Gastrocnemius medialis (tissue), 4 donors: Measurements from ENCODE around the gene INPPL1.
"Not testable (repeated sequence)": the region's sequence is repeated elsewhere in the genome, so short reads cannot be mapped to it uniquely, and the experiment has no call there.

ENCODE experiments used
- POLR2A ChIP-seq, 2 donors: fragments of 450-650 bp; IDR thresholded peaks; one replicate each; pipeline ENCODE4 v1.6.1; 2017; ENCODE audit warnings: antibody characterized with exemption in 2 of 2, mild to moderate bottlenecking in 2 of 2, moderate library complexity in 2 of 2
- TF ChIP-seq, protein P1 (sequence below), 5 experiments: fragments of 450-650 bp in 3 of 5; fragments of 200-600 bp in 2 of 5; sonication (generic) in 2 of 5; IDR thresholded peaks in 4 of 5; conservative IDR thresholded peaks in 1 of 5; 1 replicate in 4 of 5; 2 replicates in 1 of 5; pipeline ENCODE4 v1.5.1; 2016 to 2019; ENCODE audit warnings: antibody characterized with exemption in 5 of 5, mild to moderate bottlenecking in 3 of 5, moderate library complexity in 3 of 5

DNA sequence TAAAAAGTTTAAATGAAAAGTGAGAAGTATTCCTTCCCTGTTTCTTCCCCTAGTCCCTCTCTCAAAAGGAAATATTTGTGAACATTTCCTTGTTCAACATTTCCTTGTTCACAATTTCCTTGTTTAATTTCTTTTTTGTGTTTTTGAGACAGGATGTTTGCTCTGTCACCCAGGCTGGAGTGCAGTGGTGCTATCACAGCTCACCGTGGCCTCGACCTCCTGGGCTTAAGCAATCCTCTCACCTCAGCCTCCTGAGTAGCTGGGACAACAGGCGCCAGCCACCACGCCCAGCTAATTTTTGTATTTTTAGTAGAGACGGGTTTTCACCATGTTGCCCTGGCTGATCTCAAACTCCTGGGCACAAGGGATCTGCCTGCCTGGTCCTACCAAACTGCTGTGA lies 42.4 kb downstream of the INPPL1 start:
- TF ChIP-seq, protein P1, sequence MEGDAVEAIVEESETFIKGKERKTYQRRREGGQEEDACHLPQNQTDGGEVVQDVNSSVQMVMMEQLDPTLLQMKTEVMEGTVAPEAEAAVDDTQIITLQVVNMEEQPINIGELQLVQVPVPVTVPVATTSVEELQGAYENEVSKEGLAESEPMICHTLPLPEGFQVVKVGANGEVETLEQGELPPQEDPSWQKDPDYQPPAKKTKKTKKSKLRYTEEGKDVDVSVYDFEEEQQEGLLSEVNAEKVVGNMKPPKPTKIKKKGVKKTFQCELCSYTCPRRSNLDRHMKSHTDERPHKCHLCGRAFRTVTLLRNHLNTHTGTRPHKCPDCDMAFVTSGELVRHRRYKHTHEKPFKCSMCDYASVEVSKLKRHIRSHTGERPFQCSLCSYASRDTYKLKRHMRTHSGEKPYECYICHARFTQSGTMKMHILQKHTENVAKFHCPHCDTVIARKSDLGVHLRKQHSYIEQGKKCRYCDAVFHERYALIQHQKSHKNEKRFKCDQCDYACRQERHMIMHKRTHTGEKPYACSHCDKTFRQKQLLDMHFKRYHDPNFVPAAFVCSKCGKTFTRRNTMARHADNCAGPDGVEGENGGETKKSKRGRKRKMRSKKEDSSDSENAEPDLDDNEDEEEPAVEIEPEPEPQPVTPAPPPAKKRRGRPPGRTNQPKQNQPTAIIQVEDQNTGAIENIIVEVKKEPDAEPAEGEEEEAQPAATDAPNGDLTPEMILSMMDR (IDR thresholded peaks at IDR 0.05 in 4 of 5, conservative IDR thresholded peaks at IDR 0.05 in 1 of 5), result not testable (repeated sequence)
- not testable (repeated sequence) for TF ChIP-seq POLR2A (IDR thresholded peaks at IDR 0.05)
